HFFc6 (cell line): ENCODE results near the gene NCAPG2. TPM values are rescaled to one million over a fixed set of nuclear protein-coding genes. Genes with fewer than 3 reads are reported as not detected.

ENCODE experiments used
- DNase-seq: peaks from one replicate; pipeline ENCODE4 v3.0.0-alpha.2; 2018
- H3K27ac Mint-ChIP-seq: 2 replicates; pipeline ENCODE4 v1.8.0; 2020; ENCODE audit warnings: mild to moderate bottlenecking, mixed read lengths
- H3K27me3 Mint-ChIP-seq: 2 replicates; pipeline ENCODE4 v1.8.0; 2021; ENCODE audit warnings: mild to moderate bottlenecking, moderate library complexity, mixed read lengths; ENCODE audit not compliant: insufficient read depth
- H3K36me3 Mint-ChIP-seq: 2 replicates; pipeline ENCODE4 v1.8.0; 2021; ENCODE audit warnings: low read depth, mixed read lengths
- H3K4me1 Mint-ChIP-seq: 2 replicates; pipeline ENCODE4 v1.8.0; 2020; ENCODE audit warnings: low read depth, mixed read lengths
- H3K4me3 Mint-ChIP-seq: 2 replicates; pipeline ENCODE4 v1.8.0; 2020; ENCODE audit warnings: mild to moderate bottlenecking, moderate library complexity, mixed read lengths
- H3K9me3 Mint-ChIP-seq: 2 replicates; pipeline ENCODE4 v1.8.0; 2020; ENCODE audit warnings: mild to moderate bottlenecking, mixed read lengths
- total RNA-seq, 6 experiments: library from RNA; stranded (reverse); fragmentation: NEBNext Ultra II Directional; extraction: Animal tissue kit (Norgen Biotek cat#: 25700); gene quantifications; 2 replicates in 1 of 6; 3 replicates in 5 of 6; pipeline ENCODE4 v1.2.3, GENCODE V29; 2021
- TF ChIP-seq, protein P1 (sequence below): fragments of 200-600 bp; sonication (generic); IDR thresholded peaks from 2 replicates; pipeline ENCODE4 v1.5.0; 2021; ENCODE audit warnings: antibody characterized with exemption, mild to moderate bottlenecking

The NCAPG2 gene
- total RNA-seq, 6 experiments from 2014 or later: 27.1 to 60.3 (median 54.8) TPM

DNA sequence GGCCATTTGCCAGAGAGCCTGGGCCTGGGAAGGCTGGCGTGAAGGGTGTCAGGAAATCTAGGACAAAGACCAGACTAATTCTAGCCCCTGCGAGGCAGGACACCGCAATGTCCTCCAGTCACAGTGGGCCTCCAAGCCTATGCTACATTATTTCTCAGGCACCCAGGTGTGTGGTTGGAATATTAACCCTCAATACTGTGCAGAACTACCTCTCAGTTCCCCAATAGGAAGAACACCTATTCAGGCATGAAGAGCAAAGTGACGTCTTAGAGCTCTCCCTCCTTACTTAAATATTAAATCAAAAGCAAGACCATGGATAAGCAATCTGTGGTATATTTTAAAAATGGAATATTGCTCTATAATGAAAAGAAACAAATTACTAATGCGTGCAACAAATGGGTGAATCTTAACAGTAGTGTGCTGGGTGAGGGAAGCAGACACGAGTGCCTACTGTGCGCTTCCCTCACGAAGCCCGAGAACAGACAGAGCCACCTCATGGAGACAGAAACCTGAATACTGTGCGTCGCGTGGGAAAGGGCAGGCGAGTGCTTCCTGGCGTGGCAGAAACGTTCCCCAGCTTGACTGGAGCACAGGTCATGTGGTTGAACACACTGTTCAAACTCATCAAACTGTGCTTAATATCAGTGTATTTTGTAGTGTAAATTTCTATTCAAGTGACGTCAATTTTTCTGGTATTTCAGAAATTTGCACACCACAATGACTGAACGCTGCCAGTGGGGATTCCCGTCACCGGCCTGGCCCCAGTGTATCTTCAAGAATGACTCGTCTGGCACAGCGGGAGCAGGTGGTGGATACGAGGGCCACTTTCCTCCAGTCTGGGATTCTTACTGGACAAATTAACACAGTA is 101.5 kb downstream of the NCAPG2 start:
- Mint-ChIP-seq H3K36me3 (no peaks in the 10 kb centered on the region; the same call in 1 of the 2 replicates), H3K27me3 (no peaks in the 10 kb centered on the region; the same call in 1 of the 2 replicates), H3K4me3 (no peak overlapping the region), H3K27ac (no peak overlapping the region), H3K9me3 (no peaks in the 10 kb centered on the region), H3K4me1 (no peaks in the 10 kb centered on the region)
- TF ChIP-seq, protein P1, sequence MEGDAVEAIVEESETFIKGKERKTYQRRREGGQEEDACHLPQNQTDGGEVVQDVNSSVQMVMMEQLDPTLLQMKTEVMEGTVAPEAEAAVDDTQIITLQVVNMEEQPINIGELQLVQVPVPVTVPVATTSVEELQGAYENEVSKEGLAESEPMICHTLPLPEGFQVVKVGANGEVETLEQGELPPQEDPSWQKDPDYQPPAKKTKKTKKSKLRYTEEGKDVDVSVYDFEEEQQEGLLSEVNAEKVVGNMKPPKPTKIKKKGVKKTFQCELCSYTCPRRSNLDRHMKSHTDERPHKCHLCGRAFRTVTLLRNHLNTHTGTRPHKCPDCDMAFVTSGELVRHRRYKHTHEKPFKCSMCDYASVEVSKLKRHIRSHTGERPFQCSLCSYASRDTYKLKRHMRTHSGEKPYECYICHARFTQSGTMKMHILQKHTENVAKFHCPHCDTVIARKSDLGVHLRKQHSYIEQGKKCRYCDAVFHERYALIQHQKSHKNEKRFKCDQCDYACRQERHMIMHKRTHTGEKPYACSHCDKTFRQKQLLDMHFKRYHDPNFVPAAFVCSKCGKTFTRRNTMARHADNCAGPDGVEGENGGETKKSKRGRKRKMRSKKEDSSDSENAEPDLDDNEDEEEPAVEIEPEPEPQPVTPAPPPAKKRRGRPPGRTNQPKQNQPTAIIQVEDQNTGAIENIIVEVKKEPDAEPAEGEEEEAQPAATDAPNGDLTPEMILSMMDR: no peak
- DNase-seq: no peak

DNA sequence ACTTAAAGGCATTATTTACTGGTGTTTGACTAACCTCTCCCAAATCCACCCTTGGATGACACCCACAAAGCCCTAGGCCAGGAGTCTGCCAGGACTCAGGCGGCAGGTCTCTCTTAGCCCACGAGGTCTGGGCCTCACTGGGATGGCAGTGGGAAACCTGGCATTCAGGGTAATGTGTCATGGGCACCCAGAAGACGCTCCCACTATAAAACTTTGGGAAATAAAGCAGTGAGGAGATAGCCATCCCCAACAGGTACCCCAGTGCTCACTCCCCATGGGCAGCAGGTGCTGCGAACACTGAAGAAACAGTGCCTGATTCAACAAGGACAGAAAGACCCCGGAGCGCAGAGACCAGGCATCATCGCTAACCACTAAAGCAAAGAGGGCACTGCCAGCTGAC is 102.6 kb downstream of the NCAPG2 start:
- TF ChIP-seq, protein P1: no peak
- H3K27me3 Mint-ChIP-seq: no peaks in the 10 kb centered on the region
- no peak overlapping the region for H3K4me3 Mint-ChIP-seq
- no peak overlapping the region for H3K27ac Mint-ChIP-seq
- H3K36me3 Mint-ChIP-seq: no peaks in the 10 kb centered on the region; the same call in 1 of the 2 replicates
- no peaks in the 10 kb centered on the region for H3K9me3 Mint-ChIP-seq
- no peak for DNase-seq
- H3K4me1 Mint-ChIP-seq: no peaks in the 10 kb centered on the region

DNA sequence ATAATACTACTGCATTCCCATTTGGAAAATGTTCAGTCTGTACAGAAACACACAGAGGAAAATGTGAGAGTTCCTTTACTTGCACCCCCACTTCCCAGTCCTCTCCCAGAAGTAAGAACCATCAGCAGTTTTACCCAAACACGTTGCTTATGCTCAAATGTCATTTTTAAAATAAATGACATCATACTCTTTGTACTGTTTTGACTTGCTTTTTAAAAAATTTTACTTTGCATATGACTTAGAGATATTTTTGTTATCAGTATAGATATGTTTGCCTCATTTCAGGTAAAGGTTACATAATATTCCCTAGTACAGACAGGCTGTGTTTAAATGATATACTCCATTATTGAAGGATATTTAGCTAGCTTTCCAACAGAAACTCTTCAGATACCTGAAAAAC is 103.5 kb downstream of the NCAPG2 start:
- Mint-ChIP-seq H3K27me3 (no peaks in the 10 kb centered on the region), H3K4me1 (no peaks in the 10 kb centered on the region), H3K4me3 (no peak overlapping the region), H3K36me3 (no peaks in the 10 kb centered on the region; the same call in 1 of the 2 replicates), H3K9me3 (no peaks in the 10 kb centered on the region), H3K27ac (no peak overlapping the region)
- DNase-seq: no peak
- TF ChIP-seq, protein P1: no peak

DNA sequence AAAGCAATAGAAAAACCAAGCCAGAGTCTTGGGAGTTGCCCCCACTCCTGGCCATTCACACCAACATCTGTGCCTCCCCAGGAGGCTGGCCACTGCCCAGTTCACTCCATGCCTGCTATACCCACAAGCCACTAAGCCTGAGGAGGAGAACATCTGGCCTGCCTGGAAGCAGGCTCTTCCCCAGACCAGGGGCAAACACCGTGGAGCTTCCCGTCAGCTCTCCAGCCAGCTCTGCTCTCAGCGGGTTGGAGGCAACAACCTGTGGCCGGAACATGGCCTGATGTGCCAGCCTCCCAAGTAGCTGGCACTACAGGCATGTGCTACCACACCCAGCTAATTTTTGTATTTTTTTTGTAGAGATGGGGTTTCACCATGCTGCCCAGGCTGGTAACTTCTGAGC is 107.9 kb downstream of the NCAPG2 start:
- no peak for DNase-seq
- no peaks in the 10 kb centered on the region for H3K4me1 Mint-ChIP-seq
- no peak overlapping the region for H3K4me3 Mint-ChIP-seq
- no peaks in the 10 kb centered on the region for H3K9me3 Mint-ChIP-seq
- H3K36me3 Mint-ChIP-seq: no peaks in the 10 kb centered on the region; the same call in 1 of the 2 replicates
- TF ChIP-seq, protein P1: no peak
- H3K27me3 Mint-ChIP-seq: no peaks in the 10 kb centered on the region
- no peak overlapping the region for H3K27ac Mint-ChIP-seq

DNA sequence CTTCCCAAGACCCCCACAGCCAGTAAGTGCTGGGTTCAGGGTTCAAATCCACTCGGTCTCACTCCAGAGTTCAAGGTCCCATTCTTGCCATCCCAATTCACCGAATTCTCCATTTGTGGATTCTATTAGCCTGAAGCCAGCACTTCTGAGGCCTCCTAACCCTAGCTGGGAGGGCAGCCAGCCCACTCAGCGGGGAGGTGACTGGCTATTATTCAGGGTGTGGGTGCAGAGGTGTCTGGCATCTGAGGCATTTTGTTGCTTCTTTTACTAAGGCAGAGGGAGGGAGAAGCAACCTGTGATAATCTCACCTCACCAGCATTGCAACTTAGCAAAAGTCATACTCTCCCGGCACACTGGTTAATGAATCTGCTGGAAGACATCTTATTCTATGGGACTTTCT is 108.3 kb downstream of the NCAPG2 start:
- TF ChIP-seq, protein P1: no peak
- H3K27me3 Mint-ChIP-seq: no peaks in the 10 kb centered on the region

More for the DNA sequence above, 108.3 kb downstream of the NCAPG2 start:
- no peaks in the 10 kb centered on the region; the same call in 1 of the 2 replicates for H3K36me3 Mint-ChIP-seq
- DNase-seq: no peak
- H3K9me3 Mint-ChIP-seq: no peaks in the 10 kb centered on the region
- no peaks in the 10 kb centered on the region for H3K4me1 Mint-ChIP-seq
- H3K4me3 Mint-ChIP-seq: no peak overlapping the region
- no peak overlapping the region for H3K27ac Mint-ChIP-seq
